Lower lobe of right lung (tissue), 2 donors: ENCODE results near the gene GTF2F2. TPM values are rescaled to one million over a fixed set of nuclear protein-coding genes. Genes with fewer than 3 reads are reported as not detected.

ENCODE experiments used
- ATAC-seq, 2 donors: fragments of 200-7000 bp; cut with Tn5 transposase; one replicate each; pipeline ENCODE4 v1.9.1; 2020 to 2022; ENCODE audit warnings: mild to moderate bottlenecking in 2 of 2, moderate library complexity in 2 of 2
- DNase-seq: peaks from one replicate; pipeline ENCODE4 v3.0.0-alpha.2; 2020
- H3K27ac ChIP-seq: fragments of 200-600 bp; one replicate; pipeline ENCODE4 v1.8.0; 2022
- H3K27me3 ChIP-seq: fragments of 200-600 bp; one replicate; pipeline ENCODE4 v1.8.0; 2022; ENCODE audit warnings: low read depth
- H3K36me3 ChIP-seq: fragments of 200-600 bp; one replicate; pipeline ENCODE4 v1.8.0; 2022; ENCODE audit warnings: mild to moderate bottlenecking
- H3K4me1 ChIP-seq: fragments of 200-600 bp; one replicate; pipeline ENCODE4 v1.8.0; 2022
- H3K4me3 ChIP-seq: fragments of 200-600 bp; one replicate; pipeline ENCODE4 v1.8.0; 2022; ENCODE audit warnings: mild to moderate bottlenecking
- H3K9me3 ChIP-seq: fragments of 200-600 bp; one replicate; pipeline ENCODE4 v1.8.0; 2022
- intact Hi-C: fragments of 100-400 bp; cut with DNase I; formaldehyde crosslinking; loops from one replicate; pipeline ENCODE4 v1.11.0; 2022
- total RNA-seq: library from RNA; stranded (reverse); fragmentation: NEBNext Ultra II Directional; extraction: Animal tissue kit (Norgen Biotek cat#: 25700); gene quantifications from one replicate; pipeline ENCODE4 v1.2.1, GENCODE V29; 2021
- TF ChIP-seq, protein P1 (sequence below): fragments of 200-600 bp; IDR thresholded peaks from one replicate; pipeline ENCODE4 v1.8.0; 2022; ENCODE audit warnings: antibody characterized with exemption, mild to moderate bottlenecking
- donor health status: DM: no; HTN: yes; CAD: no; lungs with severe emphysema.

GTF2F2 gene
- total RNA-seq, 1 donor from 2014 or later = 15.2 TPM

DNA sequence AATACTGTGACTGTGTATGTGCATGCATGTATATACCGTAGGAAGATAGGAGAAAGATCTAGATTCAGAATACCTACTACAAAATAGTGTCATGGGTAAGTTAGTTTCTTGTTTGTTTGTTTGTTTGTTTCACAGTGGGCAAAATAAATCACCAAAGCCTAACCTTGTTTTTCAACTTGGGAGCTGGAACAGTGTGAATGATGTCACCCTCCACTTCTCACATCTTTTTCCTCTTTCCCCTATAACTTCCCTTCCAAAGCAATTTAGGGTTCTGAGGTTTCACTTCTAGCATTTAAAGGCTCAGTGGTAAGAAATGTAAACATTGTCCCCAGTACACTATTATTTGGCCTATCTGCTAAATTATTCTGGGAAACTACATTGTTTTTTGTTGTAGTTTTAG lies 75.1 kb downstream of the GTF2F2 start:
- intact Hi-C loops = no loop called here
- Histone ChIP-seq H3K4me1 (peaks cover 9% of the 10 kb centered on the region), H3K27me3 (no peaks in the 10 kb centered on the region), H3K4me3 (no peak overlapping the region), H3K27ac (no peak overlapping the region), H3K9me3 (no peaks in the 10 kb centered on the region), H3K36me3 (no peaks in the 10 kb centered on the region)
- peak in 1 of 2 donors; percentile 43 for ATAC-seq
- DNase-seq = no peak
- TF ChIP-seq, protein P1, sequence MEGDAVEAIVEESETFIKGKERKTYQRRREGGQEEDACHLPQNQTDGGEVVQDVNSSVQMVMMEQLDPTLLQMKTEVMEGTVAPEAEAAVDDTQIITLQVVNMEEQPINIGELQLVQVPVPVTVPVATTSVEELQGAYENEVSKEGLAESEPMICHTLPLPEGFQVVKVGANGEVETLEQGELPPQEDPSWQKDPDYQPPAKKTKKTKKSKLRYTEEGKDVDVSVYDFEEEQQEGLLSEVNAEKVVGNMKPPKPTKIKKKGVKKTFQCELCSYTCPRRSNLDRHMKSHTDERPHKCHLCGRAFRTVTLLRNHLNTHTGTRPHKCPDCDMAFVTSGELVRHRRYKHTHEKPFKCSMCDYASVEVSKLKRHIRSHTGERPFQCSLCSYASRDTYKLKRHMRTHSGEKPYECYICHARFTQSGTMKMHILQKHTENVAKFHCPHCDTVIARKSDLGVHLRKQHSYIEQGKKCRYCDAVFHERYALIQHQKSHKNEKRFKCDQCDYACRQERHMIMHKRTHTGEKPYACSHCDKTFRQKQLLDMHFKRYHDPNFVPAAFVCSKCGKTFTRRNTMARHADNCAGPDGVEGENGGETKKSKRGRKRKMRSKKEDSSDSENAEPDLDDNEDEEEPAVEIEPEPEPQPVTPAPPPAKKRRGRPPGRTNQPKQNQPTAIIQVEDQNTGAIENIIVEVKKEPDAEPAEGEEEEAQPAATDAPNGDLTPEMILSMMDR = no peak

DNA sequence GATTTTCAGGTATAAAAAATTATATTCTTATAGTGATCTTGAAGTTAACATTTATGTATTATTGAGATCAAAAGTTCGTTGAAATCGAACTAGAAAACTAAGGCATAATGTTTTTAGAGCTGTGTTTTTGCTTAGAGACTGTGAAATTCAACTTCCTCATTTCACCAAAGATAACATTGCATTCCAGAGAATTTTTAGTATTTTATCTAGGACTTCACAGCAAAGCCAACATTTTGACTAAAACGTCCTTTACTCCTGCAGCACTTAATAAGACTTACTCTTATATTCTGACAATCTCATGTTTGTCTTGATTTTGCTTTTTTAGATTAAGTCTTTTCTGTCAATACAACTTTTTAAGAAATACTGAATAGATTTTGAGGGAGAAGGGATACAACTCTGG lies 75.8 kb downstream of the GTF2F2 start:
- H3K27ac ChIP-seq = no peak overlapping the region
- no peaks in the 10 kb centered on the region for H3K9me3 ChIP-seq
- intact Hi-C loops = no loop called here
- no peak for ATAC-seq
- H3K4me1 ChIP-seq = peaks cover 9% of the 10 kb centered on the region
- no peak for DNase-seq
- H3K27me3 ChIP-seq = no peaks in the 10 kb centered on the region
- TF ChIP-seq, protein P1 = no peak
- no peak overlapping the region for H3K4me3 ChIP-seq
- H3K36me3 ChIP-seq = no peaks in the 10 kb centered on the region

DNA sequence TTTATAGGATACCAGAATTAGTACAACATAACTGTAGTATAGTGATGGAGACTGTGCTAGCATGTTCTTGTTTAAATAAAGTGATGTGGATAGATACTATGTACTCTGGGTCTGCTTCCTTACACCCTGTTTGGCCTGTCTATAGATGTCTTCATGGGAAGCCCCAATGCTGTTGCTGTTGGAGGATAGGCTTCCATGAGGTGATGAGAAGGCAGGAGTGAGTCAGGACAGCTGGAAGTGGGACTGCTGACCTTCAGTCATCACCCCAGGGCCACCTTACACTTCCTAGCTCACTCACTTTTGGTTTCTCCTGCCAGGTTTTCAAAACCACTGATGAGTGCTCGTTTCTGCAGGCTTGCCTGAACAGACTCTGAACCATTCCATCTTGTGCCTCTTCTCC lies 76.3 kb downstream of the GTF2F2 start:
- Histone ChIP-seq H3K27ac (no peak overlapping the region), H3K4me1 (peaks cover 9% of the 10 kb centered on the region), H3K4me3 (no peak overlapping the region), H3K27me3 (no peaks in the 10 kb centered on the region), H3K9me3 (no peaks in the 10 kb centered on the region), H3K36me3 (no peaks in the 10 kb centered on the region)
- TF ChIP-seq, protein P1 = no peak
- DNase-seq (no peak), ATAC-seq (no peak)
- intact Hi-C loops = no loop called here

- DNase-seq = no peak
- Histone ChIP-seq H3K4me3 (no peak overlapping the region), H3K4me1 (peaks cover 9% of the 10 kb centered on the region), H3K9me3 (no peaks in the 10 kb centered on the region), H3K27ac (no peak overlapping the region), H3K36me3 (no peaks in the 10 kb centered on the region), H3K27me3 (no peaks in the 10 kb centered on the region)
- no peak for ATAC-seq
- intact Hi-C loops = no loop called here
- TF ChIP-seq, protein P1 = no peak
Measured at GRCh38 chr13:45198041-45198440, 77.7 kb downstream of the GTF2F2 start.

DNA sequence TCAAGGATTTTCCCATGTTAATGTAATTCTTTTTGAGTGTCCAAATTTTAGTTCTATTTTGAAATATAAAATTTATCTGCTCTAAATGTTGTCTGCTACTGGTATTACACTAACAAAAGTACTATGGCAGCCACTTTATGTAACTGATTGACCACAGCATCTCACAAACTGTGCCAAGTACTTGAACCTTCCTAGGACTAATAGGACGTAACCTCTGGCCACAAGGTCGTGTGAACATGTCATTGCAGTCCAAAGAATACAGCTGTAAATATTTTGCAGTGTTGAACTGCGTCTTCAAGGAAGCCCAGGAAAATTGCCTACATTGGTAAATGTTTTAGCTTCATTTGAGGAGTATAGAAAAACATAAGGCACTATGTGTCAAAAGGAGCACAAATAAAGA lies 78.6 kb downstream of the GTF2F2 start:
- Histone ChIP-seq H3K4me3 (no peak overlapping the region), H3K27me3 (no peaks in the 10 kb centered on the region), H3K9me3 (no peaks in the 10 kb centered on the region), H3K4me1 (peaks cover 9% of the 10 kb centered on the region), H3K27ac (no peak overlapping the region), H3K36me3 (no peaks in the 10 kb centered on the region)
- DNase-seq = no peak
- intact Hi-C loops = no loop called here
- TF ChIP-seq, protein P1 = no peak
- no peak for ATAC-seq

GRCh38 chr13:45199711-45200110 lies 79.4 kb downstream of the GTF2F2 start:
- Histone ChIP-seq H3K9me3 (no peaks in the 10 kb centered on the region), H3K27ac (no peak overlapping the region), H3K27me3 (no peaks in the 10 kb centered on the region), H3K4me1 (peaks cover 9% of the 10 kb centered on the region), H3K36me3 (no peaks in the 10 kb centered on the region), H3K4me3 (no peak overlapping the region)
- intact Hi-C loops = no loop called here
- TF ChIP-seq, protein P1 = no peak
- ATAC-seq (no peak), DNase-seq (no peak)
